Stimulated activated naive CD8-positive, alpha-beta T cell treated with anti-CD3 and anti-CD28 coated beads, Interleukin-15, Interleukin-2, amounts not matched to agents 100 U/mL and 50 U/mL, for 24 hours (primary cell): ENCODE results near the gene NDUFA8.
A peak's percentile ranks its signal among the peaks of the same experiment; 100 is the strongest.
"Not testable (repeated sequence)": the region's sequence is repeated elsewhere in the genome, so short reads cannot be mapped to it uniquely, and the experiment has no call there.

ENCODE experiments used
- ATAC-seq: fragments of 150-1000 bp; cut with Tn5 transposase; one replicate; pipeline ENCODE4 v1.10.0; 2021
- DNase-seq: peaks from one replicate; pipeline ENCODE4 v3.0.0; 2021

NDUFA8 gene

DNA sequence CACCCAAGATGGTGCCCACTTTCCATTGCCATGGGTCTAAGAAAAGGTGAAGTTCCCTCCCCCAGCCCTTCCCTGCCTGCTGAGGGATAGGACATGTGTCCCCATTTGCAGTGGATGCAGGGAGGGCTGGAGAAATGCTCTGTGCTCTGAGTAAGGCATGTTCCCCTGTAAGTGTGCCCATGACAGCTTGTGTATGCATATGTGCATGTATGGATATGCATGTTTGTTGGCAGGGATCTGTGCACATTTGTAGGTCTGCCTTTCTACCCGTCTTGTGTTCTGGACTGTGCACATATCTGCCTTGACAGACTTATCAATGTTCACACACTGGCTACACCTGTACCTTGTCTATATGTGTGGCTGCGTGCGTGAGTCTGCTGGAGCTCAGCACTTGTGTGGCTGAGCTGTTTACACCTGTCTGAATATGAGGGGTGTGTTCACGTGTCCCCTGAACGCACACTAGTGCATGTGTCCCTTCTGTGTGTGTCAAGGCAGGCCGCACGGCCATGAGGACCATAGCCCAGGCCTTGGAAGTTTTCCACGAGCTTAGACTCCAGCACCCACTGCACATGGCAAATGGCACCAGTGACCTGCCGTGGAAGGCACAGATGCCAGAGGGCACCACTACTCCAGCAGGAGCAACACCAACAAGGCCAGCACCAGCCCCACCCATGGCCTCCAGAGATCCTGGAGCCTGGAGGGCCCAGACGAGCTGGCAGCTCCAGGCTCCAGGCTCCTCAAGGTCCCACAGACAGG, 39.1 kb downstream of the NDUFA8 start:
- no peak for ATAC-seq
- DNase-seq: no peak

DNA sequence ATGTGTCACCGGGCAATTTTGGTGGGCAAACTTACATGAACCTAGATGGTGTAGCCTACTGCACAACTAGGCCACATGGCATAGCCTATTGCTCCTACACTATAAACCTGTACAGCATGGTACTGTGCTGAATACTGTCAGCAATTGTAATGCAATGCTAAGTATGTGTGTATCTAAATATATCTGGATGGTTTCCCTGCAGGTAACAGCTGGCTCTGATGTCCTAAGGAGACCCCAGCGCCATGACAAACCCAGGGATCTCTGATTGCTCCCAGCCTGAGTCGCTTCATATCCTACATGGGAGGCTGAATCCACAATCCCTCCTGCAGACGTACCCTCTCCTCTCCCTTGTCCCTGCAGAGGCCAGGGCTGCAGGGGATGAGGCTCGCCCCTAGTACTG, 39.9 kb downstream of the NDUFA8 start:
- ATAC-seq: no peak
- no peak for DNase-seq

DNA sequence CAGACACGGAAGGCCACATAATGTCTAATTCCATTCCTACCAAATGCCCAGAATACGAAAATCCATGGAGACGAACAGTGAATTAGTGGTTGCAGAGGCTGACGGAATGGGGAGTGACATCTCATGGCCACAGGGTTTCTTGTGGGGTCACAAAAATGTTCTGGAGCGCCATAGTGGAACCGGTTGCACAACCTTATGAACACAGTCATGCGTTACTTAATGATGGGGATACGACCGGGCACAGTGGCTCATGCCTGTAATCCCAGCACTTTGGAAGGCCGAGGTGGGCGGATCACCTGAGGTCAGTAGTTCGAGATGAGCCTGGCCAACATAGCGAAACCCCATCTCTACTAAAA, 40.4 kb downstream of the NDUFA8 start:
- no peak for ATAC-seq

GRCh38 chr9:122118343-122119165, 41.0 kb downstream of the NDUFA8 start:
- DNase-seq (no peak), ATAC-seq (no peak)

More for the DNA sequence above, 40.4 kb downstream of the NDUFA8 start:
- DNase-seq: no peak

DNA sequence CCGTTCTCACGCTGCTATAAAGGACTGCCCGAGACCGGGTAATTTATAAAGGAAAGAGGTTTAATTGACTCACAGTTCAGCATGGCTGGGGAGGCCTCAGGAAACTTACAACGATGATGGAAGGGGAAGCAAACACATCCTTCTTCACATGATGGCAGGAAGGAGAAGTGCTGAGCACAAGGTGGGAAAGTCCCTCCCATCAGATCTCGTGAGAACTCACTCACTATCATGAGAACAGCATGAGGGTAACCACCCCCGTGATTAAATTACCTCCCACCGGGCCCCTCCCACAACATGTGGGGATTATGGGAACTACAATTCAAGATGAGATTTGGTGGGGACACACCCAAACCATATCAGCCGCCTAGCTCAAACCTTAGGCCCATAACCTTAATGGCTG, 42.3 kb downstream of the NDUFA8 start:
- DNase-seq, ATAC-seq: not testable (repeated sequence)

- no peak for DNase-seq
Observed at GRCh38 chr9:122116448-122117173, 43.0 kb downstream of the NDUFA8 start.

GRCh38 chr9:122116040-122116439, 43.5 kb downstream of the NDUFA8 start:
- no peak for DNase-seq

More at GRCh38 chr9:122116448-122117173, 43.0 kb downstream of the NDUFA8 start:
- no peak for ATAC-seq

GRCh38 chr9:122115176-122116035, 44.2 kb downstream of the NDUFA8 start:
- no peak for ATAC-seq
- DNase-seq: no peak

More at GRCh38 chr9:122116040-122116439, 43.5 kb downstream of the NDUFA8 start:
- ATAC-seq: no peak

- ATAC-seq (no peak), DNase-seq (no peak)
Observed at GRCh38 chr9:122113574-122113973, 46.0 kb downstream of the NDUFA8 start.

DNA sequence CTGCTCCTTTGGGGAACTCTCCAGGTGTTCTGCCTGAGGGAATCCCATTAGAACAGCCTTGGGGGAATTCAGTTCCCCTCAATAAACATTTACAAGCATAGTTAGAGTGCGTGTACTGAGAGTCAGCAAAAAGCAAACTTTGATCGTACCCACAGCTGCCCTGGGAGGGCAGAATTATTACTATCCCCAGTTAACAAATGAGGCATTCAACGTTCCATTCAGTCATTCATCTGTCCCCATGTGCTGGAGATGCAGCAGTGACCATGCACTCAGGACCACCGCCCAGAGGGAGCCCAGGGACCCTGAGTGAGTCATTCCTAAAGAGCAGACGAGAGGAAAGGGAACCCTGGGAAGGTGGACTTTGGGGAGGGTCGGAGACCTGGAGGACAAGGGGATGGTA, 47.3 kb downstream of the NDUFA8 start:
- ATAC-seq (no peak), DNase-seq (no peak)

GRCh38 chr9:122111413-122112085, 48.0 kb downstream of the NDUFA8 start:
- DNase-seq (no peak), ATAC-seq (no peak)

DNA sequence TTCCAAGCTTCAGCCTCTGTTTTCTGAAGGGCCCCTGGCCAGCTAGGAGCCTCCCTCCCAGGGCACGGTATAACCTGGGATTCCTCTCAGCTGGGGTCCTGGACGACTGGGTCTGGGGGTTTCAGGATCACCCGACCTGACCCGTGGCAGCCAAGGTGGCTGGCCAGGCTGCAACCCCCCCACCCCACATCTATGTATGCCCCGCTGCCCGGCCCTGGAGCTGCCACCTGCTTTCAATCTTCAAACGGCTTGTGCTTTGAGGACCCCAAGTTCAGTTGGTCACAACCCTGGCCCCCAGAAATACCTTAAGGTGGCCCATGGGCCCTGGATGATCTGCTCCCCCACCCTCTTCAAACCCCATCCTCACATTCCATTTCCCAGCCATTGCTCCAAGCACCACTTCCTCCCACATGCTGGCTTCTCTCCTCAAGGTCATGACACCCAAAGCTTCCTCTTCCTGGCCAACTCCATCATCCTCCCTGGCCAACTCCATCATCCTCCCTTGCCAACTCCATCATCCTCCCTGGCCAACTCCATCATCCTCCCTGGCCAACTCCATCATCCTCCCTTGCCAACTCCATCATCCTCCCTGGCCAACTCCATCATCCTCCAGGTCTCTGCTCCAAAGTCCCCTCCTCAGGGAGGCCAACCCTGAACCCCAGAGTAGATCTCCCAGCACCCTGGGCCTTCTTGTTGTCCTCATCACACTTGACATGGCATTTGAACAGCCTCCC, 49.3 kb downstream of the NDUFA8 start:
- ATAC-seq (no peak), DNase-seq (no peak)

GRCh38 chr9:122109035-122109813, 50.4 kb downstream of the NDUFA8 start:
- ATAC-seq (no peak), DNase-seq (no peak)

DNA sequence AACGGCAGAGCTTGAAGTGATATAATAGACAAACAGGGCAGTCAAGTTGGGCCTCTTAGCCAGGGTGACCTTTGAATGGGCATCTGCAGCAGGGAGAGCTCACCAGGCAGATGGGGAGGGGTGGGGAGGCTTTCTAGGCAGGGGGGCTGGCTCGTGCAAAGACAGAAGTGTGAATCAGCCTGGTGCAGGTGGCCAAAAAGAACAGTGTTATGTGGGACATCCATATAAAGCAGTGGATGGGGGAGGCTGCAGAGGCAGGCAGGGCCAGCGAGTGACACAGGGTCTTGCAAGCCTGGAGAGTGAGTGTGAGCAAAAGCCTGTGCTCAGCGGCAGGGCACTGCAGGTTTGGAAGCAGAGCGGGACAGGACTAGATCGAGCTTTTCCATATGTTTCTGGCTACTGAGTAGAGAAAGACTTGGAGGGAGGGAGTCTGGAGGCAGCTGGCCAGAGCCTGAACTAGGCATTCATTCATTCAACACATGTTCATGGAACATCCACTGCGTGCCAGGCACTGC, 52.2 kb downstream of the NDUFA8 start:
- no peak for ATAC-seq
- no peak for DNase-seq

GRCh38 chr9:122106576-122106975, 53.0 kb downstream of the NDUFA8 start:
- ATAC-seq (no peak), DNase-seq (no peak)

DNA sequence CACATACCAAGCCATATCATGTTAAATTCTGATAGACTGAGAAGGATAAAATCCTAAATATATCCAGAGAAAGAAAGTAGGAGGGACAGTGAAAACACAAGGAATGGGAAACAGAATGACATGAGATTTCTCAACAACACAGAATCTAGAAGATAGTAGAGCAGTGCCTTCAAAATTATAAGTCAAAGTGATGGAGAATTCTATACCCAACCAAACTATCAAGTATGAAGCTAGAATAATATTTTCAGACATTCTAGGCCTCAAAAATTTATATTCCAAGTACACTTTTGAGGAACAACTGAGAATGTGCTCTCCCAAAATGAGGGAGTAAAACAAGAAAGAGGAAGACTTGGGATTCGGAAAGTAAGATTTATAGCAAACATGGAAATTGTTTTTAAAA, 55.6 kb downstream of the NDUFA8 start:
- no peak for DNase-seq
- no peak for ATAC-seq

DNA sequence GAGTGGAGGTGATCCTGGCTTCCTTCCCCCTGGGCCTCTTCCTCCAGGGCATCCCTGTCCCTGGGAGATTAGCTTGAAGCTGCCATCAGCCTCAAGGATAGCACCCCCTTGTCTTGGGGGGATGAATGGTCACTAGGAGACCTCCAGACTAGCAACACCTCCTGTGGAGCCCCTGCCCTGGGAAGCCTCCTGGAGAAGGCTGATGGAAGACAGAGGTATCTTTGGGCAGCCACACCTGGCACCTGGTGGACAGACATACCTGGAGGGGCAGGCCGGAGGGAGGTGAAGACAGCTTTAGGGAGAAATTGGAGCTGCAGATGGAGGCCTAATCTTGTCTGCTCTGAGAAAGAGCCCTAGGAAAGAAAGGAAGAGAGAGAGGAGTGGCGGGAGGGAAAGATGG, 57.4 kb downstream of the NDUFA8 start:
- DNase-seq (no peak), ATAC-seq (no peak)

GRCh38 chr9:122100756-122101155, 58.8 kb downstream of the NDUFA8 start:
- ATAC-seq: no peak

GRCh38 chr9:122099271-122099869, 60.2 kb downstream of the NDUFA8 start:
- DNase-seq (peak; percentile 84), ATAC-seq (peak; percentile 81)

More at GRCh38 chr9:122100756-122101155, 58.8 kb downstream of the NDUFA8 start:
- DNase-seq: no peak
